HUES48 (cell line): ENCODE data around the gene ISCU.
"Not testable (repeated sequence)": the region's sequence is repeated elsewhere in the genome, so short reads cannot be mapped to it uniquely, and the experiment has no call there.

Experiments used
- H3K27ac ChIP-seq: one replicate; pipeline ENCODE4 v1.7.0; 2013; ENCODE audit warnings: low read depth, low read length, inconsistent platforms
- H3K27me3 ChIP-seq: 2 replicates; pipeline ENCODE4 v1.6.1; 2013; ENCODE audit warnings: mild to moderate bottlenecking, low read length; ENCODE audit not compliant: control insufficient read depth, insufficient read depth
- H3K36me3 ChIP-seq: 2 replicates; pipeline ENCODE4 v1.6.1; 2013; ENCODE audit warnings: low read length; ENCODE audit not compliant: control insufficient read depth, insufficient read depth
- H3K4me1 ChIP-seq: 2 replicates; pipeline ENCODE4 v1.6.1; 2013; ENCODE audit warnings: mild to moderate bottlenecking, low read length; ENCODE audit not compliant: control insufficient read depth, insufficient read depth
- H3K4me3 ChIP-seq: 2 replicates; pipeline ENCODE4 v1.5.1; 2013; ENCODE audit warnings: mild to moderate bottlenecking, low read depth, low read length
- H3K9ac ChIP-seq: 2 replicates; pipeline ENCODE4 v1.6.1; 2013; ENCODE audit warnings: mild to moderate bottlenecking, low read depth, low read length, moderate library complexity
- H3K9me3 ChIP-seq: 2 replicates; pipeline ENCODE4 v1.6.1; 2013; ENCODE audit warnings: low read length; ENCODE audit not compliant: control insufficient read depth, insufficient read depth

Gene ISCU

GRCh38 chr12:108582978-108583770, 20.8 kb downstream of the ISCU start:
- Histone ChIP-seq H3K9me3 (no peaks in the 10 kb centered on the region), H3K9ac (no peak overlapping the region), H3K27ac (no peak overlapping the region), H3K4me1 (no peaks in the 10 kb centered on the region), H3K36me3 (no peaks in the 10 kb centered on the region), H3K4me3 (no peak overlapping the region), H3K27me3 (no peaks in the 10 kb centered on the region)

GRCh38 chr12:108583991-108584390, 21.6 kb downstream of the ISCU start:
- Histone ChIP-seq H3K9me3 (no peaks in the 10 kb centered on the region), H3K4me1 (peaks cover 4% of the 10 kb centered on the region), H3K36me3 (no peaks in the 10 kb centered on the region), H3K4me3 (no peak overlapping the region), H3K27me3 (no peaks in the 10 kb centered on the region), H3K9ac (no peak overlapping the region), H3K27ac (no peak overlapping the region)

GRCh38 chr12:108584456-108585065, 22.2 kb downstream of the ISCU start:
- Histone ChIP-seq H3K27ac (no peak overlapping the region), H3K9me3 (no peaks in the 10 kb centered on the region), H3K27me3 (no peaks in the 10 kb centered on the region), H3K4me1 (peaks cover 9% of the 10 kb centered on the region), H3K36me3 (no peaks in the 10 kb centered on the region), H3K4me3 (no peak overlapping the region), H3K9ac (no peak overlapping the region)

DNA sequence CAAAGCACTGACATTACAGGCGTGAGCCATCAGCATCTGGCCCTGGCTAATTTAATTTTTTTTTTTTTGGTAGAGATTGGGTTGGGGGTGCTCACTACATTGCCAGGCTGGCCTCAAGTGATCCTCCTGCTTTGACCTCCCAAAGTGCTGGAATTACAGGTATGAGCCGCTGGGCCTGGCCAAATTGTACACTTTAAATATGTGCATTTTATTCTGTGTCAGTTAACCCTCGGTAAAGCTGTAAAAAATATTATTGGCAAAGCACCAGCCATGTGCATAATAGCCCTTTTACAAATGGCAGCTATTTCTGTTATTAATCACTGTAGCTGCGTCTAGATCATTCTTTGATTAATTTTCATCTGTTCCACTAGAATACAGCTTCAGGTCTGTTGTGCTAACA, 23.5 kb downstream of the ISCU start:
- no peak overlapping the region for H3K9ac ChIP-seq
- H3K9me3 ChIP-seq: no peaks in the 10 kb centered on the region
- H3K27ac ChIP-seq: no peak overlapping the region
- no peak overlapping the region for H3K4me3 ChIP-seq
- H3K36me3 ChIP-seq: no peaks in the 10 kb centered on the region
- no peaks in the 10 kb centered on the region for H3K27me3 ChIP-seq
- peaks cover 9% of the 10 kb centered on the region for H3K4me1 ChIP-seq

DNA sequence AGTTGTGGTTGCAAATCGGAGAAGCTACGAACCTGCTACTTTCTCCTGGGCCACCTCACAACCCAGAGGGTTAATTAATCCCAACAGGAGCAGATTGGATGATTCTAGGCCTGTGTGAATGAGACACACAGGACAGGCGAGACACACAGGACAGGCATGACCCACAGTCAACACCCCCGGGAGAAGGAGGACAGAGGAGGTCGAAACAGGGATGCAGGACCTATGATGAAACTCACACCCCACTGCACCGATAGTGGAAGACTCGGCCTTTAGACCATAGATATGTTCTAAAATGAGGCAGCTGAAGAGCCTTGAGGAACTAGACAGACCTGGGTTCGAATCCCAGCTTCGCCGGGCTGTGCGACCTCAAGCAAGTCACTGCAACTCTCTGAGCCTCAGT, 23.9 kb downstream of the ISCU start:
- Histone ChIP-seq H3K36me3 (no peaks in the 10 kb centered on the region), H3K27ac (no peak overlapping the region), H3K9me3 (no peaks in the 10 kb centered on the region), H3K27me3 (no peaks in the 10 kb centered on the region), H3K4me1 (peaks cover 9% of the 10 kb centered on the region), H3K9ac (no peak overlapping the region), H3K4me3 (no peak overlapping the region)

DNA sequence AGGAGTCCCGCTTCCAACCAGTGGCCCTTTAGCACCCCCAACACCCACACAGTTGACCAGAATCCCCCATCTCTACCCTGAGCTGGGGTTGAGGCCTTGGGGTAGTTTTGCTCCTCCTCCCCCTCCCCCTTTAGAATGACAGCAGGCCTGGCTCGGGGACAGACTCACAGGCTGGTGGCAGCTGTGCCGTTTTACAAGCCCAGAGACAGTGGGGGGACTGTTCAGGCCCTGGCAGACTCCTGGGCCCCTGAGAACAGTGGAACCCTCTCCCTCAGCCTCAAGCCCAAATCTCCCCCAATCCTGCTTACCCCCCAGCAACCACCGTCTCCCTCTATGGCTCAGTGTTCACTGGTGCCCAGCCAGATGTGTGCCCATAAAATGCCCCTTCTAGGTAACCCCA, 25.4 kb downstream of the ISCU start:
- no peaks in the 10 kb centered on the region for H3K36me3 ChIP-seq
- peaks cover 9% of the 10 kb centered on the region for H3K4me1 ChIP-seq
- no peaks in the 10 kb centered on the region for H3K27me3 ChIP-seq
- no peak overlapping the region for H3K4me3 ChIP-seq
- H3K9me3 ChIP-seq: no peaks in the 10 kb centered on the region
- no peak overlapping the region for H3K27ac ChIP-seq
- H3K9ac ChIP-seq: no peak overlapping the region

DNA sequence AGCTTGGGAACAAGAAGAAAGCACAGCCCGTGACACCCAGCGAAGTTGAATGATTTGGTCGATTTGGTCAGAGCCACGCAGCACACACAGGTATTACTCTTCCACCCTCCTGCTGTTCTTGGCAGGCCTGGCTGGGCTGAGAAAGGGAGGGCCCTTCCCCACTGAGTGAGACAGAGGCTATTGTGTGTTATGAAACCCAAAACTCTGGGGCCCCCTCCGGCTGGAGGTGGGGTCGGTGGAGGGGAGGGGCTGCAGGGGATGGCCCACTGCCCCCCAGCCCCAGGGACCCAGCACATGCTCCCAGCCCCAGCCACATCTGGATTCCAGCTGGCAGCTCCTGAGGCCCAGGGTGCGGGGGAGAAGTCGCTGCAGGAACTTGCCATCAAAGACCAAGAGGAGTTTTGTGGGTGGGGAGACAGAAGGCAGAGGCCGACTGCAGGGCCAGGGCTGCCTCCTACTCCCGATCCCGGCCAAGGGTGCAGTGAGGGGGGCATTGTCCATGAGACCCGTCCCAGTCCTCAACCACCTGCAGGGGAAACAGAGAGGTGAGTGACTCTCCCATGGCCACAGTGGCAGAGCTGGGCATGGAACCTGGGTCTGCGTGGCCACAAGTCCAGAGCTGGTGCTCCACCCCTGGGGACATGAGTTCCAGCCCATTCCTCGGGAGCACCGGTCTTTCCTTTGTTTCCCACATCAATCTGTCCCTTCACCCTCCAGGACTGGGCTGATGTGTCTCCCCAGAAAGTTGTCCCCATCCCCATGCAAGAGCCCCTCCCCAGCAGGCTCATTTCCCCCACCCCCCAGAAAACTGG, 26.8 kb downstream of the ISCU start:
- Histone ChIP-seq H3K4me3 (no peak overlapping the region), H3K27me3 (no peaks in the 10 kb centered on the region), H3K4me1 (peaks cover 9% of the 10 kb centered on the region), H3K9ac (no peak overlapping the region), H3K9me3 (no peaks in the 10 kb centered on the region), H3K27ac (peak overlapping the region; percentile 26), H3K36me3 (no peaks in the 10 kb centered on the region)

GRCh38 chr12:108589840-108590229, 27.4 kb downstream of the ISCU start:
- H3K27ac ChIP-seq: no peak overlapping the region
- H3K4me3 ChIP-seq: no peak overlapping the region
- H3K4me1 ChIP-seq: peaks cover 9% of the 10 kb centered on the region
- H3K27me3 ChIP-seq: no peaks in the 10 kb centered on the region
- no peaks in the 10 kb centered on the region for H3K9me3 ChIP-seq
- H3K9ac ChIP-seq: no peak overlapping the region
- no peaks in the 10 kb centered on the region for H3K36me3 ChIP-seq

GRCh38 chr12:108590463-108590862, 28.1 kb downstream of the ISCU start:
- not testable (repeated sequence) for H3K4me1 ChIP-seq, H3K9ac ChIP-seq, H3K27me3 ChIP-seq, H3K4me3 ChIP-seq, H3K36me3 ChIP-seq, H3K27ac ChIP-seq, H3K9me3 ChIP-seq

GRCh38 chr12:108591267-108591980, 29.0 kb downstream of the ISCU start:
- Histone ChIP-seq H3K4me3 (no peak overlapping the region), H3K36me3 (no peaks in the 10 kb centered on the region), H3K4me1 (peaks cover 9% of the 10 kb centered on the region), H3K9ac (no peak overlapping the region), H3K9me3 (no peaks in the 10 kb centered on the region), H3K27me3 (no peaks in the 10 kb centered on the region), H3K27ac (no peak overlapping the region)
